GM21737 (cell line): ENCODE measurements around the gene MPHOSPH10.
"Not testable (repeated sequence)": the region's sequence is repeated elsewhere in the genome, so short reads cannot be mapped to it uniquely, and the experiment has no call there.

Source experiments
- ATAC-seq: cut with Tn5 transposase; IDR thresholded peaks from one replicate; pipeline ENCODE4 v1.9.1; 2021; ENCODE audit warnings: mild to moderate bottlenecking, moderate library complexity; ENCODE audit not compliant: unreplicated experiment

Gene MPHOSPH10

DNA sequence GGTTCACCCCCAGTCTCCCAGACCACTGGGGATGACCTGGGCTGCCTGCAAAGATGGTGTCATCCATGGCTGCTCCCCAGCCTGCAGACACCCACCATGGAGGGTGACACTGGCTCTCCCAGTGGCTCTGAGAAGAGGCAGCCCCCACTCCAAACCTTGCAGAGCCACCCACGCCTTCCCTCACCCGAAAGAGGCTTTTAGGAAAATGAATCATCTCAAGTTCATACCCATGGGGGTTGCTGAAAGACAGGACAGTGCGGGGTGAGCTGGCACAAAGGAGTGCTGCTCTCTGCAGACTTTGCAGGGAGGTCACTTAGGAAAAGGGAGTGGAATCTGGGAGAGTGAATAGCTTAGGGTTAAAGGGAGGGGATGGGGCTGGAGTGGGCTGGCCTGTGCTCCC, 36.4 kb downstream of the MPHOSPH10 start:
- no peak for ATAC-seq

DNA sequence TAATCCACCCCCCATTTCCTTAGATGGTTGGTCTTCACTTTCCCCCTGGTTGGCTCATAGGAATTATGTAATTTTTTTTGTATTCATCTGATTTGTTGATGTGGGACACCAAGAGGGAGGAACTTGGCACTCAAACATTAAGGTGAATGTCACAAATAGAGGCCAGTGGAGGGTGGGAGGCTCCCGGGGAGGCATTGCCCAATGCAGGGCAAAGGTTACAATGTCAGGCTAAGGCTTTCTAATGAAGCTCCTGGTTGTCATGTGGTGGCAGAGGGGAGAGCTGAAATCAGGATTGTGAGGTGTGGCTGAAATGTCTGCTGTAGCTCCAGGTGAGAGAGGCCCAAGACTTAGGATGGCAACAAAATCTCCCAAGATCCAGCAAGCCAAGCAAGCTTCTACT, 42.7 kb downstream of the MPHOSPH10 start:
- no peak for ATAC-seq

DNA sequence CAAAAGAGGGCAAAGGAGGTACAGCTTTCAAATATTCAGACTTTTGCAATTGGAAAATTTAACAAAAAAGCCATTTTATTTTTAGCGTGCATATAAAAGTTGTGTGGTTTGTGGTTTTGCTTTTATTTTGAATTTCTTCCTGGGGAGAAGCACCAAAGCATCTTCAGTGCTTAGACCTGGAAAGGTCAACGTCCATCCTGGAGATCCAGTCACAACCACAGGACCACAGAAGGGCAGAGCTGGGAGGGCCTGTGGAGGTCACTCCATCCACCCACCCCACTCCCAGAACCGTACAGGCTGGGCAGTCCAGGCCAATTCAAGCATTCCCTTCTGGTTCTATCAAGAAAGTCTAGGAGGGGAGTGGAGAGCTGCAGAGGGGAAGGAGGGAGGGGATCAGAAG, 43.8 kb downstream of the MPHOSPH10 start:
- no peak for ATAC-seq

GRCh38 chr2:71178836-71179235, 48.4 kb downstream of the MPHOSPH10 start:
- not testable (repeated sequence) for ATAC-seq

DNA sequence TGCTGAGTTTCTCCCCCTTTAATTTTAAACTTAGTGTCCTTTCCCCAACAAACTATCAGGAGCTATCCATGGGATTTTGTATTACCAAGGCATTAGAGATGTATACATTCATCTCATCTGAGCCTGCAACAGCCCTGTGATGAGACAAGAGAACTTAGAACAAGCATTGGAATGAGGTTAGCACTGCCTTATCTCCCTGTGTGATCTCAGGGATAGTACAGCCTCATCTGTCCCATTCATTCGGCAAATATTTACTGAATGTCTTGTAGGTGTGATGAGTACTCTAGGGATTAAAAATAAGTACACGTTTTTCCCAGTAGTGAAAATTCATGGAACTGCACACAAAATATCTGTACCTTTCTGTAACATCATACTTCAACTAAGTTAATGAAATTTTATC, 50.9 kb downstream of the MPHOSPH10 start:
- ATAC-seq = no peak

DNA sequence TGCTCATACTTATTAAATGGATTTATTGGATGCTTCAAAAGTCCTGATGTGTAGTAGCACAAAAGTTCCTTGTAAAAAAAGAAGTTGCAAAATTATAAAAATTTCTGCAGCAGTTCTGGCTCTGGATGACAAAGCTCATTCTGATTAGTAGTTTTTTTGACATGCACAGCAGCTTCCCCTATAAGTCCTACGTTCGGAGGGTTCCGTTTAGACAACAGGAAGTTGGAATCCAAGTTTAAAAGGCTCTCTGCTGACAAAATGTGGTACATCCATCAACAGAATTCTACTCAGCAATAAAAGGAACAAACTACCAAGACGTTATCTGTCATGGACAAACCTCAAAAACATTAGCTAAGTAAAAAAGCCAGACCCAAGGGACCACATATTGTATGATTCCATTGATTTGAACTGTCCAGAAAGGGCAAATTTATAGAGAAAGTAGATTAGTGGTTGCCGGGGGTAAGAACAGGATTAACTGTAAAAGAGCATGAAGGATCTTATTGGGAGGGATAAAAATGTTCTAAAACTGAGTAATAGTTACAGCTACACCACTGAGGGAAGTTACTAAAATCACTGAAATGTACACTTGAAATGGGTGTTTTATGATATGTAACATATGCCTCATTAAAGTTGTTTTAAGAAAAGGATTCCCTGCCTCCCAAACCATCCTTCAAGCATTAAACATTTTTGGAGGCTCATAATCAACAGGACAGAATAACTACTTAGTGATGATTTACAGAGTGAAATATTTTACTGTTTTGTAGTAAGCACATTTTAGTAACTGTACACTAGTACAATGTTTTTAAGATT, 53.1 kb downstream of the MPHOSPH10 start:
- not testable (repeated sequence) for ATAC-seq

DNA sequence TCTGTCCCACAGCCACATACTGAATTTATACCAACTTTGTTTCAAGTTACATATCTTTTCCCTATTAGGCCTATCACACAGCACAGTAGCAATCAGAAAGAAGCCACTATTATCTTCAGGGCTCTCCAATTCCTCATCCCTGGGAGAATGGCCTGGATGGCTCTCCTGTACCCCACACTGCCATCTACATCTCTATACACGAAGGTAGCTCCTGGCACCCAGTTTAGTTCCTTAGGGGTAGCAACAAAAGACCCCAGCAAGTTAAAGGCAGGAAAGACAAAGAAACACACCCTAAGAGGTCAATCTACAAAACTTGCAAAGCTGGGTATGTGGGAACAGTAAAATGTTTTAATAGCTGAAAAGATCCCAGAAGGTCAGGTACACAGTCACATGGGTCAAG, 56.5 kb downstream of the MPHOSPH10 start:
- ATAC-seq = no peak

GRCh38 chr2:71187589-71187988, 57.2 kb downstream of the MPHOSPH10 start:
- ATAC-seq = no peak

- ATAC-seq = no peak
Observed at GRCh38 chr2:71190656-71191569, 60.5 kb downstream of the MPHOSPH10 start.

- ATAC-seq = no peak
Observed at GRCh38 chr2:71191570-71191943, 61.1 kb downstream of the MPHOSPH10 start.
